Measurements from ENCODE around the gene TXNRD2.

TXNRD2 gene

DNA sequence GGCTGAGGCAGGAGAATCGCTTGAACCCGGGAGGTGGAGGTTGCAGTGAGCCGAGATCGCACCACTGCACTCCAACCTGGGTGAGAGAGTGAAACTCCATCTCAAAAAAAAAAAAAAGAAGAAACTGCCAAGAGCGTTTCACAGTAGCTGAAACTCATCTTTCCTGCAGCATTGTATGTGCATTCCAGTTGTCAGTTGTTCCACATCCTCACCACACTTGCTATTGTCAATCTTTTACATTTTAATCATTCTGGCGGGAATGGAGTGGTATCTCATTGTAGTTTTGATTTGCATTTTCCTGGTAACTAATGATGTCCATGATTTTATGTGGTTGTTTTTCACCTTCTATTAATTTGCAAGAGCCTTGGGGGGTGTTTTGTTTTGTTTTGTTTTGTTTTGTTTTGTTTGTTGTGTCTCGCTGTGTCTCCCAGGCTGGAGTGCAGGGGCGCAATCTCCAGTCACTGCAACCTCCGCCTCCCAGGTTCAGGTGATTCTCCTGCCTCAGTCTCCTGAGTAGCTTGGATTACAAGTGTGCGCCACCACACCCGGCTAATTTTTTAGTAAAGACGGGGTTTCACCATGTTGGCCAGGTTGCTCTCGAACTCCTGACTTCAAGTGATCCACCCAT is 78.9 kb downstream of the TXNRD2 start:
- TF ChIP-seq, protein P1, sequence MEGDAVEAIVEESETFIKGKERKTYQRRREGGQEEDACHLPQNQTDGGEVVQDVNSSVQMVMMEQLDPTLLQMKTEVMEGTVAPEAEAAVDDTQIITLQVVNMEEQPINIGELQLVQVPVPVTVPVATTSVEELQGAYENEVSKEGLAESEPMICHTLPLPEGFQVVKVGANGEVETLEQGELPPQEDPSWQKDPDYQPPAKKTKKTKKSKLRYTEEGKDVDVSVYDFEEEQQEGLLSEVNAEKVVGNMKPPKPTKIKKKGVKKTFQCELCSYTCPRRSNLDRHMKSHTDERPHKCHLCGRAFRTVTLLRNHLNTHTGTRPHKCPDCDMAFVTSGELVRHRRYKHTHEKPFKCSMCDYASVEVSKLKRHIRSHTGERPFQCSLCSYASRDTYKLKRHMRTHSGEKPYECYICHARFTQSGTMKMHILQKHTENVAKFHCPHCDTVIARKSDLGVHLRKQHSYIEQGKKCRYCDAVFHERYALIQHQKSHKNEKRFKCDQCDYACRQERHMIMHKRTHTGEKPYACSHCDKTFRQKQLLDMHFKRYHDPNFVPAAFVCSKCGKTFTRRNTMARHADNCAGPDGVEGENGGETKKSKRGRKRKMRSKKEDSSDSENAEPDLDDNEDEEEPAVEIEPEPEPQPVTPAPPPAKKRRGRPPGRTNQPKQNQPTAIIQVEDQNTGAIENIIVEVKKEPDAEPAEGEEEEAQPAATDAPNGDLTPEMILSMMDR (IDR thresholded peaks at IDR 0.05): no peak

DNA sequence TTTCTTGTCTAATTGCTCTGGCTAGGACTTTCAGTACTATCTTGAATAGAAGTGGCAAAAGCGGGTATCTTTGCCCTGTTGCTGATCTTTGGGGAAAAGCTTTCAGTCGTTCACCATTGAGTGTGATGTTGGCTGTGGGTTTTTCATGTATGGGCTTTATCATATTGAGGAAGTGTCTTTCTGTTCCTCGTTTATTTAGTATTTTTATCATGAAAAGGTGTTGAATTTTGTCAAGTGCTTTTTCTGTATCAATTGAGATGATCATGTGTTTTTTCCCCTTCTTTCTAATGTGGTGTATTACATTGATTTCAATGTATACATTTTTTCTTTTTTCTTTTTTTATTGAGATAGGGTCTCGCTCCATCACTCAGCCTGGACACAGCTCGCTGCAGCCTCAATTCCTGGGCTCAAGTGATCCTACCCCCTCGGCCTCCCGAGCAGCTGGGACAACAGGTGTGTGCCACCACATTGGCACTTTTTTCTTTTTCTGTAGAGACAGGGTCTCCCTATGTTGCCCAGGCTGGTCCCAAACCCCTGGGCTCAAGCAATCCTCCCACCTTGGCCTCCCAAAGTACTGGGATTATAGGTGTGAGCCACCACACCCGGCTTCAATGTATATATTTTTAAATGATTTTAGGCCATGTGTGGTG is 81.6 kb downstream of the TXNRD2 start:
- TF ChIP-seq, protein P1 (IDR thresholded peaks at IDR 0.05): no peak

DNA sequence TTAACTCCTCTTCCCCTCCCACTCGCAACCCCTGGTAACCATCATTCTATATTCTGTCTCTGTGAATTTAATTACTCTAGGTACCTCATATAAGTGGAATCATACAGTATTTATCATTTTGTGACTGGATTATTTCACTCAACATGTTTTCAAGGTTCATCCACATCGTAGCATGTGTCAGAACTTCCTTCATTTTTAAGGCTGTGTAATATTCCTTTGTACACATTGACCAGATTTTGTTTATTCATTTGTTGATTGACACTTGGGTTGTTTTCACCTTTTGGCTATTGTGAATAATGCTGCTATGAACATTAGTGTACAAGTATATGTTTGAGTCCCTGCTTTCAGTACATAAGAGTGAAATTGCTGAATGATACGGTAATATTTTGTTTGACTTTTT is 84.2 kb downstream of the TXNRD2 start:
- TF ChIP-seq, protein P1 (IDR thresholded peaks at IDR 0.05): no peak

DNA sequence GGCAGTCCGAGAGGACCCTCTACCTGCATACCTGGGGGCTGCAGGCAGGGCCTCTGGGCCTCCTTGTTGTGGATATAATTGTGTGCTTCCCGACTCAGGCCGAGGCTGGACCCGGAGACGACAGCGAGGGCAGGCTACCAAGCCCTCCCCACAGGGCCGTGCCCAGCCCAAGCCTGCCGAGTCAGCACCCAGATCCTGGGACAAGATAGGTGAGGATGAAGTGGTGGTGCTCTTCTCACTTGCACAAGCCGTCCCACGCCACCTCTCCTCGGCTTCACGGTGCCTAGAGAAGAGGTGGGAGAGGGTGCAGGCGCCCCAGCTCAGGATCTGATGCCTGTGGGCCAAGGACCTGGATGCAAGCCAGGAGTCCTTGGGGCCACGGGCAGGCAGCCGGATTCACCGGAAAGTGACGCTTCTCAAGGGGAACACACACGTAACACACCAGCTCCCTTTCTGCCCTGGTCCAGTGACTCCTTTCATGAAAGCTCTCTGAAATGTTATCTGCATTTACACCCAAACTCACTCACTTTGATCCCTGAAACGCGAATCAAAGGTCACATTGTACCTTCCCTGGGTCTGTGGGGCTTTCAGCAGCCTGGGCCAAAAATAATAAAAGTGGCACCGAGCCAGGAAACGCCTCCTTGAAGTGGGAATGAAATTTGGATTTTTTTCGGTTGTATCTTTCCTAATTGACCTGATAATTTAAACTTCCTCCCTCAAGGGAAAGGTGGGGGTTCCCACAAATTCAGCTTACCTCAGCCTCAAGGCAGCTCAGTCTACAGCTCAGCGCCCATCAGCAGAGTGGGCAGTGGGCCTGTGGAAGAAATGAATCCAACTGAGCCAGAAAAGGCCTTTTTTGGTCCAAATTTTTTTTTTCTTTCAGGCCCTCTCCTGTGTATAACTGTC is 85.9 kb downstream of the TXNRD2 start:
- TF ChIP-seq, protein P1 (IDR thresholded peaks at IDR 0.05): no peak

DNA sequence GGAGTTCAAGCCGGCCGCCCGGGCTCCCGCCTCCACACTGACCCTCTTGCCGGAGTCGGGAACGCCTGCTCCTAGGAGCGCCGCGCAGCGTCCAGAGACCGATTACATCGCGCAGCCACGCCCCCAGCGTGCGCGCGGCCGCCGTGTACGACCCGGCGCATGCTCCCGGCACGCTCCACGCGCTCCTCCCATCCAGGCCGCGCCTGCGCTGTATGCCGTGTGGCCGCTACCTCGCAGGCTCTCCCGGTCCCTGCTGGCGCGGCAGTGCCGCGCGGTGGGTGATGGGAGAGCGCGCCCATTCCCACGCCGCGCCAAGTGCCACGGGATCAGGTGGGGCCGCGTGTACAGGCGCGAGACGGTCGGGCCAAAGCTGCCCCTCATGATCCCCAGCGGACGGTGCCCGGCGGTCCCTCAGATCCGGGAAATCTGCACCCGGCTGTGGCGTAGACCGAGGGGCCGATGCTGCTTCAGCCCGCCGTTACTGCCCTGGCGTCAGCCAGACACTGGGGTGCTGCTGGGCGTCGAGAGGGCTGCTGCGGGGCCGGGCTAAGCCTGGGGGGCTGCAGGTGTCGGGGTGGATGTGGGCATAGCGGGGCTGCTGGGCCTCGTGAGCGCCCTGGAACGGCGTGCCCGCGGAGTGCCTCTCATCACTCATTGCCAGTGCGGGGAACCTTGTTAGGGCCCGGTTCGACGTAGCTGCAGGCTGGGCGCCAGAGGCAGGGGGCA is 86.7 kb downstream of the TXNRD2 start, which contains the start of the genes GNB1L and RTL10:
Gene GNB1L (minus strand): TSS at position 97 of the 726 bp plus-strand sequence. CDS start 33,519 bp downstream, outside the sequence.
Gene RTL10 (minus strand): TSS at position 97 of the 726 bp plus-strand sequence. CDS start 2,613 bp downstream, outside the sequence.
- TF ChIP-seq, protein P1 (IDR thresholded peaks at IDR 0.05): 0 out of 2 replicates have a peak, but pooled peaks have one; percentile 9

DNA sequence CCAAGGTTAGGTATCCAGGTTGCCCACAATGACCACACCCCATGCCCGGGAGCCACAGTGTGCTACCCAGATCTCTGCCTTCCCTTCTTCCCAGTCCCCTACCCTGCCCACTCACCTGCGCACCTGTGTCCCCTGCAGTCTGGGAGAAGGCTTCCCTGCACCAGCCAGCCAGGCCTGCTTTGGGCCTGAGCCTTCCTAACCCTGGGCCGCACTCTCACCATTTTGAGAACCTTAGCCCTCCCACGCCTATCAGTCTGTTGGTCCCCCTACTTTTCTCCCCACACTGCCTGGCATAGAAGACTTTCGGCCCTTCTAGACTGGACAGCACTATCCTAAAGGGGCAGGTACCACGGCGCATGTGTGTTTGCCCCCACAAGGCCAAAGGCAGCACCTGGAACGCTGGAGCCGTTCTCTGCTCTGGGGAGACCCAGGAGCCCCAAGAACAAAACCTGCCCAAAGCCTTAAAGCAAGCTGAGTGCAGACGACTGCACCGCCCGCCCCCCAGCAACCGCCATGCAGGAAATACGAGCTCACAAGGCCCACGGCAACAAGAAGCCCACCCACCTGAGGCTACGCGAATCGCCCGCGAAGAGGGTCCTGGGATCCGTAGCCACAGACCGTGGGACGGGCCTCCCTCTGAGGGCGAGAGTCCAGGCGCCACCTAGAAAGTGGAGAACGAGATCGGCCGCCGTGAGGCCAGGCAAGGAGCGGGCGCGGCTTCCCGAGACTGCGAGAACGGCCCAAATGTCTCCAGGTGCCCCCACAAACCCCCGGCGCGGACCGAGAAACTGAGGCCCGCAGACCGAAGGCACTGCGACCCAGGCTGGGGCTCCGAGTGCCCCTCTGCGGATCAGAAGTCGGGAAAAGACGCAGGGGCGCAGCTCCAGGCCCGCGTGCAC is 87.5 kb downstream of the TXNRD2 start:
- TF ChIP-seq, protein P1 (IDR thresholded peaks at IDR 0.05): no peak
